ENCODE measurements around the gene STARD13.

- TF ChIP-seq CTCF (conservative IDR thresholded peaks at IDR 0.05; ENCODE audit: low read length) (no peak), EZH2phosphoT487 (IDR thresholded peaks at IDR 0.05; ENCODE audit: borderline replicate concordance, low read depth, low read length) (no peak)
Measured at GRCh38 chr13:33091415-33091774, 194.2 kb downstream of the STARD13 start.

Data from OCI-LY7 (cell line).